SK-N-SH (cell line): Measurements from ENCODE around the gene TMEM134. TPM values are rescaled to one million over a fixed set of nuclear protein-coding genes. Genes with fewer than 3 reads are reported as not detected.

Source experiments
- CTCF ChIA-PET: fragments of 300-600, 350-600 bp; formaldehyde crosslinking; extraction: SDS; loops from one replicate; lab custom pipeline; 2021; lab: Yijun Ruan, JAX
- POLR2A ChIA-PET: fragments of 350-600 bp; sonication (Branson Sonifier 250); formaldehyde crosslinking; extraction: SDS; loops from one replicate; lab custom pipeline; 2020; ENCODE audit warnings: antibody characterized with exemption, inconsistent platforms; lab: Yijun Ruan, JAX
- DNase-seq: peaks from one replicate; pipeline ENCODE4 v3.0.0; 2012
- H2AFZ ChIP-seq: fragments of 200-600 bp; sonication (generic); 2 replicates; pipeline ENCODE4 v1.8.1; 2016; ENCODE audit warnings: antibody characterized with exemption, mild to moderate bottlenecking, low read depth
- H3F3A ChIP-seq: fragments of 200-600 bp; sonication (generic); replicated peaks from 2 replicates; pipeline ENCODE3; 2016; ENCODE audit warnings: antibody characterized with exemption, mild to moderate bottlenecking; ENCODE audit not compliant: insufficient read depth
- H3K27ac ChIP-seq, 2 experiments: fragments of 200-500 bp in 1 of 2; fragments of 200-600 bp in 1 of 2; sonication (Bioruptor generic) in 1 of 2; sonication (generic), shearing (Covaris generic) in 1 of 2; 2 replicates each; pipeline versions ENCODE4 v1.5.1 to v1.6.1; 2014 to 2016; ENCODE audit warnings: low read depth in 2 of 2, inconsistent platforms in 1 of 2, low read length in 1 of 2, mild to moderate bottlenecking in 1 of 2, mixed read lengths in 1 of 2
- H3K27me3 ChIP-seq: fragments of 200-600 bp; sonication (generic), shearing (Covaris generic); 2 replicates; pipeline ENCODE4 v1.6.1; 2016; ENCODE audit warnings: mixed run types; ENCODE audit not compliant: insufficient read depth
- H3K36me3 ChIP-seq, 2 experiments: fragments of 200-500 bp in 1 of 2; fragments of 200-600 bp in 1 of 2; sonication (Bioruptor generic) in 1 of 2; sonication (generic) in 1 of 2; replicated peaks in 1 of 2; 2 replicates each; pipeline versions ENCODE3 to v1.5.1; 2014 to 2016; ENCODE audit warnings: low read length in 1 of 2, mild to moderate bottlenecking in 1 of 2; ENCODE audit not compliant: insufficient read depth in 2 of 2, control insufficient read depth in 1 of 2
- H3K4me1 ChIP-seq, 2 experiments: fragments of 200-500 bp in 1 of 2; fragments of 200-600 bp in 1 of 2; sonication (Bioruptor generic) in 1 of 2; sonication (generic), shearing (Covaris generic) in 1 of 2; 2 replicates each; pipeline versions ENCODE4 v1.5.1 to v1.6.1; 2014 to 2016; ENCODE audit warnings: low read depth in 1 of 2, low read length in 1 of 2, mixed run types in 1 of 2; ENCODE audit not compliant: insufficient read depth in 2 of 2, control insufficient read depth in 1 of 2
- H3K4me2 ChIP-seq: fragments of 200-600 bp; sonication (generic), shearing (Covaris generic); 2 replicates; pipeline ENCODE4 v1.6.1; 2017; ENCODE audit warnings: mixed run types
- H3K4me3 ChIP-seq, 2 experiments: fragments of 200-500 bp in 1 of 2; fragments of 200-600 bp in 1 of 2; sonication (Bioruptor generic) in 1 of 2; sonication (generic), shearing (Covaris generic) in 1 of 2; 2 replicates each; pipeline versions ENCODE4 v1.5.1 to v1.8.1; 2014 to 2016; ENCODE audit warnings: low read depth in 2 of 2, inconsistent platforms in 1 of 2, low read length in 1 of 2, mild to moderate bottlenecking in 1 of 2, mixed read lengths in 1 of 2, moderate library complexity in 1 of 2
- H3K79me2 ChIP-seq: fragments of 200-600 bp; sonication (generic); 2 replicates; pipeline ENCODE4 v1.8.1; 2017; ENCODE audit warnings: mild to moderate bottlenecking; ENCODE audit not compliant: insufficient read depth
- H3K9ac ChIP-seq: fragments of 200-600 bp; sonication (generic); 2 replicates; pipeline ENCODE4 v1.6.1; 2017; ENCODE audit warnings: mixed run types
- H3K9me2 ChIP-seq: fragments of 200-600 bp; sonication (generic); 2 replicates; pipeline ENCODE4 v1.6.1; 2017; ENCODE audit warnings: mixed run types
- H3K9me3 ChIP-seq: fragments of 200-600 bp; sonication (generic); 2 replicates; pipeline ENCODE4 v1.6.1; 2017; ENCODE audit warnings: mixed run types, mild to moderate bottlenecking, moderate library complexity
- H4K20me1 ChIP-seq: fragments of 200-600 bp; sonication (generic); 2 replicates; pipeline ENCODE4 v1.6.1; 2017; ENCODE audit warnings: mild to moderate bottlenecking, mixed run types; ENCODE audit not compliant: insufficient read depth
- CHD2 ChIP-seq: fragments of 150-350 bp; IDR thresholded peaks from 2 replicates; pipeline ENCODE4 v1.6.1; 2018; ENCODE audit warnings: low read length; ENCODE audit not compliant: partially characterized antibody
- ELF1 ChIP-seq: IDR thresholded peaks from 2 replicates; pipeline ENCODE4 v1.4.0; 2012
- RAD21 ChIP-seq: IDR thresholded peaks from 2 replicates; pipeline ENCODE4 v1.6.1; 2012; ENCODE audit warnings: mild to moderate bottlenecking, low read length
- RXRA ChIP-seq: IDR thresholded peaks from 2 replicates; pipeline ENCODE4 v1.4.0; 2012; ENCODE audit warnings: low read depth, mild to moderate bottlenecking, borderline replicate concordance
- SIN3A ChIP-seq: IDR thresholded peaks from 2 replicates; pipeline ENCODE4 v1.6.1; 2012; ENCODE audit warnings: low read depth, mild to moderate bottlenecking, low read length, moderate library complexity, borderline replicate concordance
- SMC3 ChIP-seq: IDR thresholded peaks from 2 replicates; pipeline ENCODE4 v1.6.1; 2012; ENCODE audit warnings: low read depth, low read length, improper control_type of control experiment
- TEAD4 ChIP-seq: IDR thresholded peaks from 2 replicates; pipeline ENCODE4 v1.4.0; 2012; ENCODE audit warnings: mild to moderate bottlenecking, borderline replicate concordance; ENCODE audit not compliant: insufficient read depth
- WGBS: methylation state at CpG from one replicate; pipeline ENCODE4 v1.1.6; 2017; ENCODE audit warnings: low lambda C conversion rate; 5-methylcytosine and 5-hydroxymethylcytosine counted together
- polyA plus RNA-seq, 3 experiments: library from polyadenylated mRNA; depleted of rRNA; stranded (reverse); fragments of >200 nt; gene quantifications; 2 replicates each; pipeline ENCODE4 v1.2.3, GENCODE V29; 2012
- TF ChIP-seq, protein P1 (sequence below): IDR thresholded peaks from 2 replicates; pipeline ENCODE4; 2012
- TF ChIP-seq, protein P2 (sequence below): fragments of 150-350 bp; IDR thresholded peaks from 2 replicates; pipeline ENCODE4 v1.6.1; 2016; ENCODE audit warnings: mild to moderate bottlenecking, low read depth, low read length

Gene TMEM134
- polyA plus RNA-seq, 1 of the 3 experiments (the other 2 are of a cell fraction) = 132 TPM

DNA sequence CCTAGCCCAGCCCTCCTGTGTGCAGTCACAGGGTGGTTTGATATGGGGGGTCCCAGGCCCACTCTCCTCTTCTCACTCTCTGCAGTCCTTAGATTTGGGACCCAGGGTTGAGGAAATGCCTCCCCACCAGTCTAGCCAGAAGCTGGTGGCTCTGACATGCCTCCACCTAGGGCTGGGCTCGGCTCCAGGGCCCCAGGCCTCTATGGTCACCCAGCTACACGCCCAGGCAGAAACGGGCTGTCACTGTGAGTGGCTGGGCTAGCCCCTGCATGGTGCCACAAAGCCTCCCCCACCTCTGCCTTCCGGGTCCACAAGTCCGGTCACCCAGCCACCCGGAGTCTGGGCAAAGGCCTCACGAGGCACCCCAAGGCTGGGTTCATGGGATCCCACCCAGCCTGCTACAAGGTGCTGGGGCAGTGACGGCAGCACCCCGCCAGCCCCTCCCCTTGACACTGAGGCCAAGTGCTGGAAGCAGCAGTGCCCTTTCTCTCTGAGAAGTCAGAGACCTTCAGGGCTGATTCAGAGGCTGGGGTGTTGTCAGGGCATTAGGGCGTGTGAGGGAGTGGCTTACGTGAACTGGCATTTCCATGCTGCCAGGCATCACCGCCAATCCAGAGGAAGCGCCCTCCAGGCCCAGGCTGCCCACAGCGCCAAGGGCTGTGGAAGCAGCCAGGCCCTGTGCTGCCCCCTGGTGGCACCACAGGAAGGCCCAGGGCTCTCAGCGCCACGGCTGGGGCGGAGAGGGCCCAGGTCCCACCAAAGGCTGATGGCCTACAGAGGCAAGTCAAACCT, 36.8 kb upstream of the TMEM134 start (continued):
- TF ChIP-seq SIN3A (peak; percentile 72; the same call in 1 of the 2 replicates), RXRA (no peak), RAD21 (peak; percentile 73), CHD2 (peak; percentile 16)
- TF ChIP-seq, protein P1, sequence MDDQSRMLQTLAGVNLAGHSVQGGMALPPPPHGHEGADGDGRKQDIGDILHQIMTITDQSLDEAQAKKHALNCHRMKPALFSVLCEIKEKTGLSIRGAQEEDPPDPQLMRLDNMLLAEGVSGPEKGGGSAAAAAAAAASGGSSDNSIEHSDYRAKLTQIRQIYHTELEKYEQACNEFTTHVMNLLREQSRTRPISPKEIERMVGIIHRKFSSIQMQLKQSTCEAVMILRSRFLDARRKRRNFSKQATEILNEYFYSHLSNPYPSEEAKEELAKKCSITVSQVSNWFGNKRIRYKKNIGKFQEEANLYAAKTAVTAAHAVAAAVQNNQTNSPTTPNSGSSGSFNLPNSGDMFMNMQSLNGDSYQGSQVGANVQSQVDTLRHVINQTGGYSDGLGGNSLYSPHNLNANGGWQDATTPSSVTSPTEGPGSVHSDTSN = 0 out of 2 replicates have a peak, but pooled peaks have one; percentile 26
- TF ChIP-seq, all 33 proteins: peak for 7

DNA sequence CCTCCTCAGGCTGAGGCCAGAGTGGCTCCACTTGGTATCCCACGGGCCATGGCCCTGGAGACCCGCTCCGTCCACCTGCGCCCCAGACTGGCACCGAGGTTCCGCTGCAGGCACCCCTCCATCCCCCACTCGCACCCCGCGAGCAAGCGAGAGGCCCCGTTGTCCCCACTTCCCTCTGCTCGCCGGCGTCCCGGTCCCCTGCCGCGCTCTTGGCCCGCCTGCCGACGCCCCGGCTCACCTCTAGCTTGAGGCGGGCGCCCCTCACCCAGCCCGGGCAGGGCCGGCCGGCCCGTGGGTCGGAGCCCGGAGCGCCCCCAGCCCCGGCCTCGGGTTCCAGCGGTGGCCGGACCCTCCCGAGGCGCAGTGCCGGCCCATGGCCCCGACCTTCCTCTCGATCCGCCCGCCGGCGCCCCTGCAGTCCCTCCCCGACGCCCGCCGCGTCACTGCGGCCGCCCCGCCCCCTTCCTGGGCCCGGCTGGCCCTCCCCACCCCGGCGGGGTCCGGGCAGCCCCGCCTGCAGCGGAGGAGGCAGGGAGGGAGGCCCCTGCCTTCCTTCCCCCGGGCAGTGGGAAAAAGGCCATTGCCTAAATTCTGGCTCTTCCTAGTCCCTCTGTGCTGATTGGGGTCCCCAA, 36.0 kb upstream of the TMEM134 start, which contains the start of gene PITPNM1:
PITPNM1 (minus strand) TSS at position 414 of the 632 bp plus-strand sequence. CDS start 1,183 bp downstream, outside the sequence.
- H3K36me3 ChIP-seq = peaks cover 10 to 19% of the 10 kb centered on the region in 2 experiments
- no peaks in the 10 kb centered on the region for H3K27me3 ChIP-seq
- 0% methylated on average over 7 of the region's 58 CpGs for WGBS
- H3K27ac ChIP-seq = peak within 1 kb of the TSS; percentile 80 to 87
- peaks cover 10 to 36% of the 10 kb centered on the region in 2 experiments for H3K4me1 ChIP-seq
- POLR2A ChIA-PET = interaction anchor here (0.7 to 1.0 kb wide), 2 partner anchors 114 to 138 kb away, joined by 3 to 4 read pairs; partner anchors contain the start of gene RAD9A
- H3F3A ChIP-seq = peaks cover 24% of the 10 kb centered on the region
- DNase-seq = peak; percentile 86
- peak within 1 kb of the TSS; percentile 82 for H3K9ac ChIP-seq
- no peak for TF ChIP-seq TEAD4
- no peak for TF ChIP-seq SMC3
- TF ChIP-seq, protein P1 = no peak
- TF ChIP-seq, protein P2, sequence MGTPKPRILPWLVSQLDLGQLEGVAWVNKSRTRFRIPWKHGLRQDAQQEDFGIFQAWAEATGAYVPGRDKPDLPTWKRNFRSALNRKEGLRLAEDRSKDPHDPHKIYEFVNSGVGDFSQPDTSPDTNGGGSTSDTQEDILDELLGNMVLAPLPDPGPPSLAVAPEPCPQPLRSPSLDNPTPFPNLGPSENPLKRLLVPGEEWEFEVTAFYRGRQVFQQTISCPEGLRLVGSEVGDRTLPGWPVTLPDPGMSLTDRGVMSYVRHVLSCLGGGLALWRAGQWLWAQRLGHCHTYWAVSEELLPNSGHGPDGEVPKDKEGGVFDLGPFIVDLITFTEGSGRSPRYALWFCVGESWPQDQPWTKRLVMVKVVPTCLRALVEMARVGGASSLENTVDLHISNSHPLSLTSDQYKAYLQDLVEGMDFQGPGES = no peak
- no peak for TF ChIP-seq ELF1
- TF ChIP-seq, all 33 proteins: peak for 0
- H3K4me3 ChIP-seq = peak within 1 kb of the TSS; percentile 80 to 88
- H2AFZ ChIP-seq = no peak within 1 kb of the TSS
- H3K9me2 ChIP-seq = no peaks in the 10 kb centered on the region
- H4K20me1 ChIP-seq = peaks cover 13% of the 10 kb centered on the region
- H3K9me3 ChIP-seq = no peaks in the 10 kb centered on the region
- CTCF ChIA-PET = interaction anchor here (0.6 to 1.2 kb wide), 10 partner anchors 9 to 811 kb away, joined by 3 to 5 read pairs (median 3); partner anchors contain the start of gene PPP1CA
- peak within 1 kb of the TSS; percentile 95 for H3K4me2 ChIP-seq
- peaks cover 29% of the 10 kb centered on the region for H3K79me2 ChIP-seq
